Retina (tissue), 1 donor: Measurements from ENCODE around the gene COMMD1.
A peak's percentile ranks its signal among the peaks of the same experiment; 100 is the strongest.
"Not testable (repeated sequence)": the region's sequence is repeated elsewhere in the genome, so short reads cannot be mapped to it uniquely, and the experiment has no call there.

Experiments used
- DNase-seq: peaks from one replicate; pipeline ENCODE4 v3.0.0-alpha.2; 2016

COMMD1 gene

DNA sequence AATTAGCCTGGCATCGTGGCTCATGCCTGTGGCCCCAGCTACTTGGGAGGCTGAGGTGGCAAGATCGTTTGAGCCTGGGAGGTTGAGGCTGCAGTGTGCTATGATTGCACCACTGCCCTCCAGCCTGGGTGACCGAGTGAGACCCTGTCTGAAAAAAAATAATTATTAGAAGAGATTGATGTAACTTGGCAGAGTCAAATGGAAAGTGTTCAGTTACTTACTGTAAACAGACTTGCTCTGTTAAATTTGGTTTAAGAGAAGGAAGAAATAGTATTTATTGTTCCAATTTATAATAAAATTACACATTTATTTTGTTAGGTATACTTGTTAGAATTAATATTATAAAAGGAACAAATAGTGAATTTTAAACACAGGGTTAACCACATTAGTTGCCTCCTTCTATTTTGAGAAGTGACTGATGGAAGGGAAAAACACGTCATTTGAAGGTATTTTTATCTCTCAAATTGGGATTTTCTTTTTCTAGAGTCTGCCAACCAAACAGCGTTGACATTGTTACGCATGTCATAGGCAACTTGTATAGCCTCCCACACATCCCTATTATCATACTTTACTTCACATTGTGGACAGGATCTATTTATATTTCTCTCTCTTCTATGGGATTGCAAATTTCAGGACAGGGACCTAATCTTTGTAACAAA lies 171.6 kb downstream of the COMMD1 start:
- no peak for DNase-seq

- no peak for DNase-seq
These were observed 179.3 kb downstream of the COMMD1 start for GRCh38 chr2:62084801-62085200.

DNA sequence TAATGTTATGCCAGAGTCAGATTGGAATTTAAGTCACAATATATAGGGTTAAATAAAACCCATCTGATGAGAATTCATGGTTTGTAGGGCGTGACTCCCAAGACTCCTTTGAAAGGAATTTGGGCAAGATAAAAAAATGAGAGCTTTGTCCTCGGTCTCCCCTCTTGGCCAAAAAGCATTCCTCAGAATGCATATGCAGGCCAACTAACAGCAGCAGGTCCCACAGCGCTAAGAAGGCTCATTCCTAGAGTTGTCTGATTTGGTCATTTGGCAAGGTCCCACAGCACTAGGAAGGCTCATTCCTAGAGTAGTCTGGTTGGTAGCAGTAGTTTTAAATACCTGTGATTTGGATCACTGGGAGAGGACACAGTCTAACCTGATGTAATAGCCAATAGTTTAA lies 184.2 kb downstream of the COMMD1 start:
- no peak for DNase-seq

DNA sequence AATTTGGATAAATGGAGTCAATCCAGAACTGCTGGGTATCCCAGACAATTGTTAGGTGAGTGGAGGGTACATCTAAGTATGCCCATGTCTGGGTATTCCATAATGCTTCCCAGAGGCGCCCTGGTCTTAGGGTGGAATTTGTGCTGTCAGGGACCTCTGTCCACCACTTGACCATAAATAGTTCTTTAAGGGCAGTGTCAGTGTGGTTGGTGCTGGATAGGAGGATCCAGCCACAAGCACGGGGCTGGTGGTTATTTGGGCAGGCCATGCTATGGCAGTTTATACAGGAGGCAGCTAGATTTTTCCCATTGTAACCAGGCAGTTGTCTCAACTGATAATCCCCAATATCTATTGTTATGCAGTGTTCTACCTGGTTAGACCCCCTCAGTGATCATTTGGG lies 186.0 kb downstream of the COMMD1 start:
- no peak for DNase-seq

DNA sequence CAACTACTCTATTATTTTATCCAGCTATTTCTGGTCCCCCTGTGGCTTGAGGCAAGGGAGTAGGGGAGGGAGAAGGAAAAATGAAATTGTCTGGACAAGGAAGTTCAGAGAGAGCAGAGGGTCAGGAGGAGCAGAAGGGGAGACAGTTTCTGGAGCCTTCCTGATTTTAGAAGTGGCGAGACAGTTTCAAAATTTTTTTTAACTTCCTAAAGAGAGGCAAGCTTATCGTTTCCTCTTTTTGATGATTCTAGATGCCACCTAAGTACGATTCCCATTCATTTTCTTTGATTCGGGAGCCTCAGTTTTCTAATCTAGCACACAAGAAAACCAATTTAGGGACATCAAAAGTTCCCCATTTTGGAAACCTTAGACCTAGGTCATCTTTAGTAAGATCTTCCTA lies 193.6 kb downstream of the COMMD1 start:
- no peak for DNase-seq

DNA sequence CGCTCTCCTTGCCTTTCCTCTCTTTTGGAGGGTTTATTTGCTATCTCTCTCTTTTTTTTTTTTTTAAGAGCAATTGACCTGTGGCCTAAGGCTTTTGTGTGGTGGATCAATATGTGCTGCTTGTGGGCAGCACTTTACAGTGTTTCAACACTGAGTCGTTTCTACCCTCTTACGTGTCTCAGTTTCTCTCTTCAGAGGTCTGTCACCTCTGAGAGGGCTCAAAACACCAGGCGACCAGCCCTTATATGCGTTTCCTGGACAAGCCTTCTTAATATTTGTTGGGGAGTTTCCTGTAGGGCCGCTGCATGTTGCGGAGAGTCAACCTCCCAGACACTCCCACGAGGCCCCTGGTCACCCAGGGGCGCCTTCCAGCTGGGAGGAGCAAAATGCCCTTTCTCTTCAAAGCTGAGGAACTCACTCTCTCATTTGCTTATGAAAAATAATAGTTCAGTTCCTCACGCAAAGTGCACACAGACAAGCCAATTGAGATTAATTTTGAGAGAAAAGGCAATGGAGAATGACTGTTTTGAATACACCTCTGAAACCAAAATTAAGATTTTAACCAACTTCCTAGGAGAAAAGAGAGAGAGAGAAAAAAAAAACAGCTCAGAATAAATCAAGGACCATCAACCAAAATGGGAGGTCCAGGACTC lies 194.2 kb downstream of the COMMD1 start:
- no peak for DNase-seq

DNA sequence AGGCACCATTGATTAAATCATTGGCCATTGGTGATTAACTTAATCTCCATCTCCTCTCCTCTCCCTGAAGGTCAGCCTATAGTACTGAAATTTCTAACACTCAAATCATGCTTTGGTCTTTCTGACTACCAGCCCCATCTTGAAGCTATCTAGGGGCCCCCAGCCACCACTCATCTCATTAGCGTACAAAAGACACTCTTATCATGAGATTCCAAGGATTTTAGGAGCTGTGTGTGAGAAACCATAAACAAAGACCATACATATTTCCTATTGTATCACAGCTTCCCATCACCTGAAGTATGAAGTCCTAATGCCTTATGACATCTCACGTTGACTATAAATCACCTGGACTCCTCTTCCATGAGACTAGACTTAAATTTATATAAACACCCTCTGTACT lies 196.4 kb downstream of the COMMD1 start:
- no peak for DNase-seq

DNA sequence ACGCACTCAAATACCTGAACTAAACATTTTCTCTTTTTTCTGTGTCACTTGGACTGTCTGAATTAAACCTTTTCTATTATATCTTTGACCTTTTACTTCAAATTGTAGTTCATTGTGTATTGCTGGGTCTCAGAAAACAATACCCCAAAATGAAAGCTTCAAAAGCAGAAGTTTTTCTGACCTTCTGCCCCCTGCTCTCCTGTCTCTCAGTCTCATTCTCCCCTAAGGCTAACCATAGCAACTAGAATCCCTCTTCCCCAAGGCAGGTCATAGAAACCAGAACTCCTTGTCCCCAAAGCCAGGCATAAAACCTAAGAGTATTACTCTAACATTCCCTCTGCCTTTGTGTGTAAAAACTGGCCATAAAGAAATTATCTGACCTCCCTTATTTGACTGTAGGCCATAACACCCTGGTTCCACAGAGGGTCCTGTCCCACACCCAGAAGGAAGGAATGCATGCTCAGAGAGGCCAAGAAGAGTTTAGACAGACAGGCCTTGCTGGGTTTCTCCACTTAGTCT lies 197.0 kb downstream of the COMMD1 start:
- no peak for DNase-seq

GRCh38 chr2:62109554-62109953 lies 204.1 kb downstream of the COMMD1 start:
- no peak for DNase-seq

- DNase-seq = no peak
These were observed 205.0 kb downstream of the COMMD1 start for GRCh38 chr2:62110415-62111025.

DNA sequence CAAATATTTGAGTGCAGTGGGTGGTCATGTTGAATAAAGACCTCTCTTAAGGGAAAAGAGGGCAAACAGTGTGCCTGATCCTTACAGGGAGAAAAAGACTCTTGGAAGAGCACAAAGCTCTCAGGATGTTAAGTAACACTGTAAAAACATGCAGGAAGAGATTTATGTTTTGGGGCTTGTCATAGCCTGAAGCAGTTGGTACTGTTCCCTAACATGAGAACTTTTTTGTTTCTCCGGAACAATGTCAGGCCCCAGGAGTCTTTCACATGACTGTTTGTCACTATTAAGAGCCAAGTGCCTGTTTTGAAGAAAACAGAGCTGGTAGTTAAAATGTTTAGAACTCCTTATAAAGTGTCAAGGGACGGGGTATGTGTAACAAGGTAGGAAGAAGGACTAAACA lies 206.7 kb downstream of the COMMD1 start:
- no peak for DNase-seq

DNA sequence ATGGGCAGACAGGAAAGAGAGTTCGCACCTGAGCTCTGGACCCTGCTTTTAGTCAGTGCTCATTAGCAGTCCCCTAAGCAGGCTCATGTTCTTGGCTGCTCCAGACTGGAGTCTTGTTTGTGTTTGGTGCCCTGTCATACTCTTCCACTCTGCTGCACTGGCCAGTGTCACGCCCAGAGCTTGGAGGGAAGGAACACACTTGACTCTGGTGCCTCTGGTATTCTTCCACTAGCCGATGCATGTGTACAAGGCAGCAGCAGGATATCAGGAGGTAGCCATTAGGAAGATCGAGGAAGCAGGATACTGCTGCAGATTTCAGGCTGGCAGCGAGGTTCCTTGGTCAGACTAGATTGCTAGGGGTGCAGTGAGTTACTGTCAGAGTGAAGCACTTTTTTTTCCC lies 209.1 kb downstream of the COMMD1 start:
- DNase-seq = peak; percentile 3

- DNase-seq = no peak
These were observed 211.5 kb downstream of the COMMD1 start for GRCh38 chr2:62116983-62117382.

- no peak for DNase-seq
These were observed 212.7 kb downstream of the COMMD1 start for GRCh38 chr2:62118160-62118559.

GRCh38 chr2:62119311-62119974 lies 214.0 kb downstream of the COMMD1 start:
- no peak for DNase-seq

GRCh38 chr2:62126239-62126638 lies 220.8 kb downstream of the COMMD1 start:
- not testable (repeated sequence) for DNase-seq

- no peak for DNase-seq
These were observed 227.9 kb downstream of the COMMD1 start for GRCh38 chr2:62133320-62133823.

DNA sequence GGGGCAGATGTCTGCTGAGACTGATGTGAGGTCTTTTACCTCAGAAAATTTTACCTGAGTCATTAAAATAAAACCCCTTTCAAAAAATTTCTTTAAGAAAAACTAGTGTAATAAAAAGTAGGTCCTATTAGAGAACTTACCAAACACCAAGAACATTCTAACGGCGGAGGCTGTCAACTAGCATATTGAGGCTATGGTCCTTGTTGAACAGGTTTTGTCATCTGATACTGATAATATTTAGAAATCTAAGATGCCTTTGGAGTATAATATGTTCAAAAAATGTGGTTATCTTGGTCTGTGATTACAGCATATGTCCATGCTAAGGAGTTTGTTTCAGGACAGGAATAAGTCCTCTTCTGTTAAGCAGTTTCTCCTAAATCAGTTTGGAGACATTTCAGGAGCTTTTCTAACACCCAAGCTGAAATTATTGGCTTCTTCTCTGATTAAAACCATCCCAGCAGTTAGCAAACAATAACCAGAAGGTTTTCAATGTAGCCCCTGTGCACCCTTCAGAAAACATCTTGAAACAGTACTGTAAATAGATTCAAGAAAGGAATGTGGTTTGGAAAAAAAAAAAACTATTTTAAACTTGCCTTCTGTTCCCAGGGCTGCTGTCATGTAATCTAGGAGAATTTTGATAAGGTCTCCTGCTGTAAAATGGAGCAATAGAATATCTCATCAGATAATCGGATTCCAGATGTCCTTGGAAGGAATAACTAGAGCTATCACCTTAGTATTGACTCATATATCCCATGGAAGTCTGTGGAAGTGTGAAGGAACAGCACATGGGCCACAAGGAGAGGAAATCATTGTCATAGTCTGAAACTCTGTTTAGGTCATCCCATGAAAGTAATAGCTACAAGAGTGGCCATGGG lies 231.7 kb downstream of the COMMD1 start:
- no peak for DNase-seq

DNA sequence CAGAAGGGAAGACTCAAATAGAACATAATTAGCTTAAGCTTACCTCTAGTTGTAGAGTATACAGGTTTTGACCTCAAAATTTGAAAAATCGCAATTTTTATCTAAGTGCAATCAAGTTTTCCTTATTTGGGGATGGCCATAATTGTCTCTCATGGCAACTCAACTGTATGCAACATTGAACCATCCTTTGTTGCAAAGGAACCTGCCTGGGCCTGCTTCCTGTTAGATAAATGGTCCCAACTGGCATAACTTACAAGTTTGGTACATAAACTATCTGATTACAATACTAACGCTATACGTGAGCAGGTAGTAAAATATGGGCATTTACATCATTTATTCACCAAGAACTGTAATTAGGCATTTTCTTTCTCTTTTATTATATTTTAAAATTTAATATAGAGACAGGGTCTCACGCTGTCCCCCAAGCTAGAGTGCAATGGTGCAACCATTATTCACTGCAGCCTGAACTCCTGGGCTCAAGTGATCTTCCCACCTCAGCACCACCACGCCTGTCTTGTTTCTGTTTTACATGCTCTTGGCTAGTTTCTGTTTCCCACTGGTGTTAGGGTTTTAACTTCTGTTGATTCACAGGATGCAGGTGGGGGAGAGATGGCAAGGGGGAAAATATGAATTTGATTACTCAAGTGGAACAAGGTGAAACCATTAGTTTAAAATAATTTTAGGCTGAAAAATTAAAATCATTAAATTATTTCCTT lies 235.1 kb downstream of the COMMD1 start:
- DNase-seq = no peak

GRCh38 chr2:62141142-62141740 lies 235.8 kb downstream of the COMMD1 start:
- DNase-seq = no peak

DNA sequence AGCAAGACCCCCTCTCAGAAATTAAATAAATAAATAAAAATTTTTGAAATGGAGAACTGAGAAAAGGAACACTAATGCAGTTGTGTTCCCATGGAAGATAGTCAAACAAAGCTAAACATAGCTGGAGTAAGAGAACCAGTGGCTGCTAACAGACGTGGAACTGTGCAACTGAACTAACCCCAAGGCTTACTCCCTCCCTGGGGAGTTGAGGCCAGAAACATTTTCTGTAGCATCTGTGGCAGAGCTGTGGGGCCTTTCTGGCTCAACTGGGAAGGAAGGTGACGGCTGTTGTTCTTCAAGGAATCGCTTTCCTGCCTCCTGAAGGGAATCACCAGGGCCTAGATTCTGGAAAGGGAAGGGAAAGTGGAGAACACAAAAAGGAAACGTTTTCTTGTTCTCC lies 236.6 kb downstream of the COMMD1 start:
- DNase-seq = no peak
